ENCODE results near the gene C15orf40. TPM values are rescaled to one million over a fixed set of nuclear protein-coding genes. Genes with fewer than 3 reads are reported as not detected.
A peak's percentile ranks its signal among the peaks of the same experiment; 100 is the strongest.

The C15orf40 gene
- total RNA-seq = 10 to 100 TPM; 10.7 to 33.8 (median 19.9) TPM

DNA sequence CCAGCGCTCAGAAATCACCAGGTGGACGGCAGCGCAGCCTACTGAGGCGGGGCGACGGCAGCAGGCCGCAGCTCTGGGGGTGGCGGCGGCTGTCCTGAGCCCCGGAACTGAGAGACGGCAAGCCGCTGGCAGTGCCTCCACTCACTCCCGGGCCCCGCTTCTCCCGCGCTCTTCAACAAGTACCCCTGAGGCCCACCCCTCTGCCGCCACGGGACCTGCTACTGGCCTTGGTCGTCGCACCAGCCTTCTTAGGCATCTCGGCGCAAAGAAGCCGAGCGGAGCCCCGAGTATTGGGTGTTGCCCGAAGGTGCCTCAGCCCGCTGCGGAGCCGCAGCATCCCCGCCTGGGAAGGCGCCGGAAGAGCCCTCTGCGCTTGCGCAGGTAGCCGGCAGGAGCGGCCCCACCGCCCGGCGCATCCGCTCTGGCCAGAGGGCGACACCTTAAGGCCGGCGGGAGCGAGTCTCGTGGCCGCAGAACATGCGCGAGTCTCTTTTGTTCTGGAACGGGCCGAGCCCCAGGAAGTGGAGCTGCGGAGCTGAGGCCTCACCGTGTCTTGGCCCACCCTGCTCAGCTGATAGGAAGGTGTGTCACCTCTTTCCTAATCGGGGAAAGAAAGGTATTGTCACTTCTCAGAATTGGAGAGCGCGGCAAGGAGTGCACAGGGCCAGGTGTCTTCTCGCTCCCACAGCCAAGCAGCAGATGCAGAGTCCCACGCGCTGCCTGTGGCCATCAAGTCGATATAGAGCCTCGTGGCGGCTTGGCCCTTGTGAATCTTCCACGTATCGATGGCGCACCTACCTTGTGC, at the start of gene C15orf40:
TSS of gene C15orf40 (minus strand) at position 369 of the 805 bp plus-strand sequence. CDS start at position 337, 32 bp downstream.
- Histone ChIP-seq H3K9me3 (no peaks in the 10 kb centered on the region), H3K4me1 (peaks cover 0 to 21% (median 8%) of the 10 kb centered on the region in 4 donors), H3K4me3 (peak within 1 kb of the TSS; percentile 67 to 94 (median 80)), H3K27me3 (no peaks in the 10 kb centered on the region), H3K27ac (peak within 1 kb of the TSS; percentile 70 to 90 (median 84)), H3K36me3 (peaks cover 0 to 37% (median 0%) of the 10 kb centered on the region in 3 donors)
- TF ChIP-seq POLR2A (IDR thresholded peaks at IDR 0.05) (peak; percentile 76 to 78), CTCF (IDR thresholded peaks at IDR 0.05) (peak; percentile 54 to 74 (median 68))
- DNase-seq = peak; percentile 86 to 96 (median 92)

DNA sequence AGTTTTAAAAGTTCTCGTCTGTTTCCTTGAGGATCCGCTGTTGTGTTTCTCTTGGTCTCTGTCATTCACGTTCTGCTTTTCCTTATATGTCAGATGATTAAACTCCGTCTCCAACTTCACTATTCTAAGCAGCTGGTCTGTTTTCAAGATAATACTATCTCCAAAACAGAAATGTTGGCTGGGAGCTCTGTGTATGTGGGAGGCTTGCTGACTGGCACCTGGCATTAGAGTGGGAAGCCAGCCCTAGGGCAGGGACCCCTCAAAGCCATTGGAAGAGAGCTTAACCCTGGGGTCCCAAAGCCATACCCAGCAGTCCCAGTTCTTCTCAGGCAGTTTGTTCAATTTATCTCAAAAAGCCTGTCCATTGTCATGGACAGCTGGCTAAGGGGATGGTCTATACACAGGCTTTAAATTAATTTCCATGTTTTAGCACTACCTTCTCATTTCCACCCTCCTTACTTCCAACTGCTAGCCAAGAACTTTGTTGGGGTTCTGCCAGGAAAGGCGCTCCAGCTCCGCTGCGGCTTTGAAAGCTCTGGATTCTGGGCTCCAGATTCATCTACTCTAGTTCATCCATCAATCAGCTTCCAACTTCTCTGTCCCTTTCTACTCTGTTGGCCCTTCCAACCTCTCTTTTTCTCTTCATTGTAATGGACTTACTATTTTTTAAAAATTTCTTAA, 46.4 kb upstream of the C15orf40 start:
- TF ChIP-seq CTCF (IDR thresholded peaks at IDR 0.05) = no peak
- no peak for TF ChIP-seq POLR2A (IDR thresholded peaks at IDR 0.05)
- no peak for DNase-seq
- Histone ChIP-seq H3K27ac (no peak overlapping the region), H3K4me1 (peaks cover 0 to 32% (median 5%) of the 10 kb centered on the region in 4 donors), H3K27me3 (no peaks in the 10 kb centered on the region), H3K4me3 (no peak overlapping the region), H3K36me3 (peaks cover 0 to 25% (median 0%) of the 10 kb centered on the region in 3 donors), H3K9me3 (no peaks in the 10 kb centered on the region)

DNA sequence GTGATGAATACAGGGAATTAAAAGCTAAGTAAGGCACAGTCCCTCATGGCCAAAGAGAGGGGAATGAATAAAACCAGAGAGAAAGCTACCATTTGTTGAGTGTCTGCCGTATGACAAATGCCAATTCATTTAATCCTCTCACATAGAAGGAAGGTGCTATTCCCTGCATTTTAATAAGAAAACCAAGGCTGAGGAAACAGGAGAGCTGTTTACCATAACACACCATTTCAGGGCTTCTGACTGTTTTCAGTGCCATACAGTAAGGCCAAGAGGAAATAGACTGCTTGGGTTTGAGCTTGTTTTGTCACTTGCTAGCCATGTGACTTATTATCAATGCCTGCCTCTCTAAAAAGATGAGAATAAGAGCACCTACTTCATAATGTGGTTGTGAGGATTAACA, 45.6 kb upstream of the C15orf40 start:
- TF ChIP-seq CTCF (IDR thresholded peaks at IDR 0.05) = no peak
- no peak for TF ChIP-seq POLR2A (IDR thresholded peaks at IDR 0.05)
- Histone ChIP-seq H3K4me3 (no peak overlapping the region), H3K27me3 (no peaks in the 10 kb centered on the region), H3K4me1 (peaks cover 0 to 23% (median 2%) of the 10 kb centered on the region in 4 donors), H3K9me3 (no peaks in the 10 kb centered on the region), H3K27ac (no peak overlapping the region), H3K36me3 (peaks cover 0 to 25% (median 0%) of the 10 kb centered on the region in 3 donors)
- DNase-seq = no peak

GRCh38 chr15:83053151-83053550, 41.7 kb upstream of the C15orf40 start:
- Histone ChIP-seq H3K36me3 (peaks cover 0 to 44% (median 0%) of the 10 kb centered on the region in 3 donors), H3K27me3 (no peaks in the 10 kb centered on the region), H3K4me1 (peaks cover 0 to under 1% (median 0%) of the 10 kb centered on the region in 4 donors), H3K27ac (peak overlapping the region in 1 of 4 donors; percentile 9), H3K4me3 (no peak overlapping the region), H3K9me3 (no peaks in the 10 kb centered on the region)
- DNase-seq = no peak
- TF ChIP-seq CTCF (IDR thresholded peaks at IDR 0.05) (no peak), POLR2A (IDR thresholded peaks at IDR 0.05) (no peak)

- H3K27me3 ChIP-seq = no peaks in the 10 kb centered on the region
- H3K27ac ChIP-seq = peak overlapping the region in 2 of 4 donors; percentile 6 to 7
- no peak overlapping the region for H3K4me3 ChIP-seq
- no peaks in the 10 kb centered on the region for H3K9me3 ChIP-seq
- no peak for DNase-seq
- H3K4me1 ChIP-seq = peaks cover 0 to 14% (median 0%) of the 10 kb centered on the region in 4 donors
- TF ChIP-seq POLR2A (IDR thresholded peaks at IDR 0.05) (no peak), CTCF (IDR thresholded peaks at IDR 0.05) (no peak)
- H3K36me3 ChIP-seq = peaks cover 0 to 49% (median 0%) of the 10 kb centered on the region in 3 donors
These were observed 35.2 kb upstream of the C15orf40 start for GRCh38 chr15:83046558-83047127.

Measured in Peyer's patch (tissue), 4 donors.